Peyer's patch (tissue), 4 donors: ENCODE results near the gene SPI1.

Experiments
- POLR2A ChIP-seq, 2 donors: fragments of 450-650 bp; IDR thresholded peaks; one replicate each; pipeline ENCODE4 v1.5.1; 2017; ENCODE audit warnings: antibody characterized with exemption in 2 of 2, mild to moderate bottlenecking in 2 of 2, moderate library complexity in 2 of 2
- TF ChIP-seq, protein P1 (sequence below), 6 experiments: fragments of 450-650 bp in 4 of 6; fragments of 200-600 bp in 2 of 6; sonication (generic) in 1 of 6; IDR thresholded peaks; one replicate each; pipeline ENCODE4 v1.5.1; 2017 to 2019; ENCODE audit warnings: antibody characterized with exemption in 6 of 6, mild to moderate bottlenecking in 3 of 6, moderate library complexity in 1 of 6

DNA sequence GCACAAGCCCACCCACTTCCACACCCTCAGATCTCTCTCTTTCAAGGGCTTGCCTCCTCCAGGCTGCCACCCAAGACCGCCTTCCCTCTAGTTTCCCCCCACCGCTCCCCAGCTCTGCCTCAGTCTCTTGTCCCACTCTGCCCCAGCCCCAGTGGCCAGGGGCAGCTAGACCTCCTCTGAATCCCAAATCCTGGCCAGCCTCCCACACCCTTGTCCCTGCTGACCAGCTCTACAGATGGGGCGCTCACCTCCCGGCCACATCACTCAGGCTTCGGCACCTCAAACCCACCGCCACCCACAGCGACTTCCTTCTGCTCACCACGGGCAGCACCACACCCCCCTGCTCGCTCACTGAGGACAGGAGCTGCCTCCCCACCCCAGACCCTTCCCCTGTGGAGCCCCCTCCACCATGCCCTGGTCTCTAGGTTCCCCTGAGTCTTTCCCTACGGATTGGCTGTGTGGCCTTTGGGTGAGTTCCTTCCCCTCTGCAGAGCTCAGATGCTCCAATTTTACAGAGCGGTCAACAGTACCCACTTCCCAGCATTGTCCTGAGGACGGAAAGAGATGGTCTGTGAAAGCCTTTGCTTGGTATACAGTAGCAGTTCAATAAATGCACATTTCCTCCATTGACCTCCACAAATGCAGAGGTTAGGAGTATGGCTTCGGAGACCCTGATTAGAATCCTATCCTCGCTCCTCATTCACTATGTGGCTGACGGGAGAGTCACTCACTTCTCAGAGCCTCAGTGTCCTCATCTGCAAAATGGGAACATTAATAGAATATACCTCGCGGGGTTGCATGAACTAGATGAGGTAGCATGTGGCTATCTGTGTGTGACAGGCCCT lies 11.5 kb upstream of the SPI1 start:
- TF ChIP-seq, protein P1, sequence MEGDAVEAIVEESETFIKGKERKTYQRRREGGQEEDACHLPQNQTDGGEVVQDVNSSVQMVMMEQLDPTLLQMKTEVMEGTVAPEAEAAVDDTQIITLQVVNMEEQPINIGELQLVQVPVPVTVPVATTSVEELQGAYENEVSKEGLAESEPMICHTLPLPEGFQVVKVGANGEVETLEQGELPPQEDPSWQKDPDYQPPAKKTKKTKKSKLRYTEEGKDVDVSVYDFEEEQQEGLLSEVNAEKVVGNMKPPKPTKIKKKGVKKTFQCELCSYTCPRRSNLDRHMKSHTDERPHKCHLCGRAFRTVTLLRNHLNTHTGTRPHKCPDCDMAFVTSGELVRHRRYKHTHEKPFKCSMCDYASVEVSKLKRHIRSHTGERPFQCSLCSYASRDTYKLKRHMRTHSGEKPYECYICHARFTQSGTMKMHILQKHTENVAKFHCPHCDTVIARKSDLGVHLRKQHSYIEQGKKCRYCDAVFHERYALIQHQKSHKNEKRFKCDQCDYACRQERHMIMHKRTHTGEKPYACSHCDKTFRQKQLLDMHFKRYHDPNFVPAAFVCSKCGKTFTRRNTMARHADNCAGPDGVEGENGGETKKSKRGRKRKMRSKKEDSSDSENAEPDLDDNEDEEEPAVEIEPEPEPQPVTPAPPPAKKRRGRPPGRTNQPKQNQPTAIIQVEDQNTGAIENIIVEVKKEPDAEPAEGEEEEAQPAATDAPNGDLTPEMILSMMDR (IDR thresholded peaks at IDR 0.05): no peak
- TF ChIP-seq POLR2A (IDR thresholded peaks at IDR 0.05): no peak
